Bronchus fibroblast of lung (primary cell): ENCODE data around the gene PTPRZ1. TPM values are rescaled to one million over a fixed set of nuclear protein-coding genes. Genes with fewer than 3 reads are reported as not detected.

Experiments
- total RNA-seq: library from RNA; depleted of rRNA; stranded (reverse); fragments of >200 nt; gene quantifications from 2 replicates; pipeline ENCODE4 v1.2.3, GENCODE V29; 2015

Gene PTPRZ1
- under 0.01 TPM in 1 of 2 replicates, not detected in the other for total RNA-seq

DNA sequence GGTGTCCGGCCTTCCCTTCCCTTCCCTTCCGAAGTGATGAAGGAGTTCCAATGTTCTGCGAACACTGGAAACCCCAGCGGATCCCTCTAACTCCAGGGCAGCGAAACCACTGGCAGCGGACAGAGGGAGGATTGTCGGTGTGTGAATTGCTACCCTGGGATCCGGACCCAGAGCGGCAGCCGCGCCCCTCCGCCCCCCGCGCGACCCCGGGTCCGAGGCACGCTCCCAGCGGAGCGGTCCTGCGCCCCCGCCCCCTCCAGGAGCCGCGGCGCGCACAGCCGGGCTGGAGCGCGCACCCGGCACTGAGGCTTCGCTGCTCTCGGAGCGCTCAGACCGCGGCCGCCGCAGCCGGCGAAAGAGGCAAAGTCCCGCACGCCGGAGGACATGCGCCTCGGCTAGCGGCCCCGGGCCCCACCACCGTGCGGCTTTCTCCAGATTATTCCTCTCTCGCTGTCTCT lies at the start of gene PTPRZ1:
Gene PTPRZ1 (plus strand): TSS at position 331 of the 458 bp plus-strand sequence. CDS start 339 bp downstream, outside the sequence.

